K562 (cell line): ENCODE results near the gene RNF227. TPM values are rescaled to one million over a fixed set of nuclear protein-coding genes. Genes with fewer than 3 reads are reported as not detected.

Experiments used
- HNRNPL ChIP-seq: fragments of 200-400 bp; formaldehyde crosslinking; IDR thresholded peaks from 2 replicates; pipeline ENCODE4 v1.6.1; 2017; ENCODE audit warnings: low read depth, mild to moderate bottlenecking, low read length
- NFXL1 ChIP-seq: fragments of 450-650 bp; formaldehyde crosslinking; IDR thresholded peaks from 2 replicates; pipeline ENCODE4 v1.4.0; 2021; ENCODE audit warnings: mild to moderate bottlenecking
- POLR2AphosphoS2 ChIP-seq: IDR thresholded peaks from 2 replicates; pipeline ENCODE4 v1.6.1; 2012; ENCODE audit warnings: low read length, improper control_type of control experiment
- RBM17 ChIP-seq: fragments of 200-400 bp; formaldehyde crosslinking; IDR thresholded peaks from 2 replicates; pipeline ENCODE4 v1.6.1; 2017; ENCODE audit warnings: low read depth, mild to moderate bottlenecking, low read length, borderline replicate concordance
- SUPT5H ChIP-seq: fragments of 450-650 bp; IDR thresholded peaks from 2 replicates; pipeline ENCODE4 v1.6.1; 2016
- TSHZ1 ChIP-seq: fragments of 250-450 bp; sonication (Bioruptor Pico); IDR thresholded peaks from 2 replicates; pipeline ENCODE4 v1.4.0; 2020; ENCODE audit warnings: mild to moderate bottlenecking, moderate library complexity
- XRCC3 ChIP-seq: fragments of 450-650 bp; IDR thresholded peaks from 2 replicates; pipeline ENCODE4 v1.6.1; 2017; ENCODE audit warnings: mild to moderate bottlenecking, moderate library complexity
- ZNF740 ChIP-seq, 3 experiments: fragments of 200-800 bp in 1 of 3; sonication (Bioruptor generic) in 1 of 3; sonication (generic) in 1 of 3; formaldehyde crosslinking in 1 of 3; IDR thresholded peaks; 2 replicates each; pipeline versions ENCODE4 v1.6.1 to v1.8.0; 2016 to 2022; ENCODE audit warnings: mild to moderate bottlenecking in 2 of 3, missing compliant biosample characterization in 2 of 3, missing genetic modification characterization in 2 of 3, missing genetic modification reagents in 1 of 3
- polyA plus RNA-seq, 8 experiments: library from polyadenylated mRNA; depleted of rRNA in 4 of 8; stranded (reverse) in 5 of 8; unstranded in 3 of 8; fragments of >200 nt; fragmentation: Nextera tagmentation in 2 of 8; fragmentation: Illumina TruSeq in 1 of 8; extraction: Ambion mirVana in 2 of 8; extraction: Trizol in 1 of 8; gene quantifications; 2 replicates each; pipeline versions ENCODE4 v1.2.1 to v1.2.3, GENCODE V29; 2011 to 2014; ENCODE audit warnings: inconsistent platforms in 1 of 8, missing spikeins in 1 of 8
- total RNA-seq, 7 experiments: library from RNA; depleted of rRNA in 6 of 7; stranded (reverse); fragments of >200 nt in 6 of 7; fragmentation: Illumina TruSeq in 2 of 7; extraction: Trizol in 2 of 7; gene quantifications; 2 replicates each; pipeline versions ENCODE4 v1.2.1 to v1.2.3, GENCODE V29; 2011 to 2021; ENCODE audit warnings: low replicate concordance in 1 of 7
- TF ChIP-seq, protein P1 (sequence below): fragments of 450-650 bp; IDR thresholded peaks from 2 replicates; pipeline ENCODE4 v1.6.1; 2016; ENCODE audit warnings: mild to moderate bottlenecking, moderate library complexity

RNF227 gene
- total and polyA plus RNA-seq, 9 of the 15 experiments (the other 6 are each of a cell fraction or from before 2014, with no cell fraction given) = 1.1 to 6.7 (median 2.3) TPM

- TF ChIP-seq, protein P1, sequence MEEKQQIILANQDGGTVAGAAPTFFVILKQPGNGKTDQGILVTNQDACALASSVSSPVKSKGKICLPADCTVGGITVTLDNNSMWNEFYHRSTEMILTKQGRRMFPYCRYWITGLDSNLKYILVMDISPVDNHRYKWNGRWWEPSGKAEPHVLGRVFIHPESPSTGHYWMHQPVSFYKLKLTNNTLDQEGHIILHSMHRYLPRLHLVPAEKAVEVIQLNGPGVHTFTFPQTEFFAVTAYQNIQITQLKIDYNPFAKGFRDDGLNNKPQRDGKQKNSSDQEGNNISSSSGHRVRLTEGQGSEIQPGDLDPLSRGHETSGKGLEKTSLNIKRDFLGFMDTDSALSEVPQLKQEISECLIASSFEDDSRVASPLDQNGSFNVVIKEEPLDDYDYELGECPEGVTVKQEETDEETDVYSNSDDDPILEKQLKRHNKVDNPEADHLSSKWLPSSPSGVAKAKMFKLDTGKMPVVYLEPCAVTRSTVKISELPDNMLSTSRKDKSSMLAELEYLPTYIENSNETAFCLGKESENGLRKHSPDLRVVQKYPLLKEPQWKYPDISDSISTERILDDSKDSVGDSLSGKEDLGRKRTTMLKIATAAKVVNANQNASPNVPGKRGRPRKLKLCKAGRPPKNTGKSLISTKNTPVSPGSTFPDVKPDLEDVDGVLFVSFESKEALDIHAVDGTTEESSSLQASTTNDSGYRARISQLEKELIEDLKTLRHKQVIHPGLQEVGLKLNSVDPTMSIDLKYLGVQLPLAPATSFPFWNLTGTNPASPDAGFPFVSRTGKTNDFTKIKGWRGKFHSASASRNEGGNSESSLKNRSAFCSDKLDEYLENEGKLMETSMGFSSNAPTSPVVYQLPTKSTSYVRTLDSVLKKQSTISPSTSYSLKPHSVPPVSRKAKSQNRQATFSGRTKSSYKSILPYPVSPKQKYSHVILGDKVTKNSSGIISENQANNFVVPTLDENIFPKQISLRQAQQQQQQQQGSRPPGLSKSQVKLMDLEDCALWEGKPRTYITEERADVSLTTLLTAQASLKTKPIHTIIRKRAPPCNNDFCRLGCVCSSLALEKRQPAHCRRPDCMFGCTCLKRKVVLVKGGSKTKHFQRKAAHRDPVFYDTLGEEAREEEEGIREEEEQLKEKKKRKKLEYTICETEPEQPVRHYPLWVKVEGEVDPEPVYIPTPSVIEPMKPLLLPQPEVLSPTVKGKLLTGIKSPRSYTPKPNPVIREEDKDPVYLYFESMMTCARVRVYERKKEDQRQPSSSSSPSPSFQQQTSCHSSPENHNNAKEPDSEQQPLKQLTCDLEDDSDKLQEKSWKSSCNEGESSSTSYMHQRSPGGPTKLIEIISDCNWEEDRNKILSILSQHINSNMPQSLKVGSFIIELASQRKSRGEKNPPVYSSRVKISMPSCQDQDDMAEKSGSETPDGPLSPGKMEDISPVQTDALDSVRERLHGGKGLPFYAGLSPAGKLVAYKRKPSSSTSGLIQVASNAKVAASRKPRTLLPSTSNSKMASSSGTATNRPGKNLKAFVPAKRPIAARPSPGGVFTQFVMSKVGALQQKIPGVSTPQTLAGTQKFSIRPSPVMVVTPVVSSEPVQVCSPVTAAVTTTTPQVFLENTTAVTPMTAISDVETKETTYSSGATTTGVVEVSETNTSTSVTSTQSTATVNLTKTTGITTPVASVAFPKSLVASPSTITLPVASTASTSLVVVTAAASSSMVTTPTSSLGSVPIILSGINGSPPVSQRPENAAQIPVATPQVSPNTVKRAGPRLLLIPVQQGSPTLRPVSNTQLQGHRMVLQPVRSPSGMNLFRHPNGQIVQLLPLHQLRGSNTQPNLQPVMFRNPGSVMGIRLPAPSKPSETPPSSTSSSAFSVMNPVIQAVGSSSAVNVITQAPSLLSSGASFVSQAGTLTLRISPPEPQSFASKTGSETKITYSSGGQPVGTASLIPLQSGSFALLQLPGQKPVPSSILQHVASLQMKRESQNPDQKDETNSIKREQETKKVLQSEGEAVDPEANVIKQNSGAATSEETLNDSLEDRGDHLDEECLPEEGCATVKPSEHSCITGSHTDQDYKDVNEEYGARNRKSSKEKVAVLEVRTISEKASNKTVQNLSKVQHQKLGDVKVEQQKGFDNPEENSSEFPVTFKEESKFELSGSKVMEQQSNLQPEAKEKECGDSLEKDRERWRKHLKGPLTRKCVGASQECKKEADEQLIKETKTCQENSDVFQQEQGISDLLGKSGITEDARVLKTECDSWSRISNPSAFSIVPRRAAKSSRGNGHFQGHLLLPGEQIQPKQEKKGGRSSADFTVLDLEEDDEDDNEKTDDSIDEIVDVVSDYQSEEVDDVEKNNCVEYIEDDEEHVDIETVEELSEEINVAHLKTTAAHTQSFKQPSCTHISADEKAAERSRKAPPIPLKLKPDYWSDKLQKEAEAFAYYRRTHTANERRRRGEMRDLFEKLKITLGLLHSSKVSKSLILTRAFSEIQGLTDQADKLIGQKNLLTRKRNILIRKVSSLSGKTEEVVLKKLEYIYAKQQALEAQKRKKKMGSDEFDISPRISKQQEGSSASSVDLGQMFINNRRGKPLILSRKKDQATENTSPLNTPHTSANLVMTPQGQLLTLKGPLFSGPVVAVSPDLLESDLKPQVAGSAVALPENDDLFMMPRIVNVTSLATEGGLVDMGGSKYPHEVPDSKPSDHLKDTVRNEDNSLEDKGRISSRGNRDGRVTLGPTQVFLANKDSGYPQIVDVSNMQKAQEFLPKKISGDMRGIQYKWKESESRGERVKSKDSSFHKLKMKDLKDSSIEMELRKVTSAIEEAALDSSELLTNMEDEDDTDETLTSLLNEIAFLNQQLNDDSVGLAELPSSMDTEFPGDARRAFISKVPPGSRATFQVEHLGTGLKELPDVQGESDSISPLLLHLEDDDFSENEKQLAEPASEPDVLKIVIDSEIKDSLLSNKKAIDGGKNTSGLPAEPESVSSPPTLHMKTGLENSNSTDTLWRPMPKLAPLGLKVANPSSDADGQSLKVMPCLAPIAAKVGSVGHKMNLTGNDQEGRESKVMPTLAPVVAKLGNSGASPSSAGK = 0 out of 2 replicates have a peak, but pooled peaks have one; percentile 14
- TF ChIP-seq XRCC3 = no peak
- no peak for TF ChIP-seq POLR2AphosphoS2
- TF ChIP-seq SUPT5H = peak; percentile 91
- TF ChIP-seq ZNF740 (CRISPR knock-in tag; IDR thresholded peaks at IDR 0.05) = peak; percentile 65; the same call in 1 of the 2 replicates
- 0 out of 4 replicates have a peak, but pooled peaks of 1 of the 2 experiments have one; percentile 46 for TF ChIP-seq ZNF740 (tag; IDR thresholded peaks at IDR 0.05)
- TF ChIP-seq NFXL1 = no peak
- TF ChIP-seq HNRNPL = no peak
- TF ChIP-seq RBM17 = no peak
- TF ChIP-seq TSHZ1 (CRISPR knock-in tag) = no peak
These were observed 15.8 kb upstream of the RNF227 start, which contains the start of the genes CNTROB and TRAPPC1 (continued) for GRCh38 chr17:7931709-7932482.
